Neural cell (in vitro differentiated cells): Measurements from ENCODE around the gene C5AR1.
"Not testable (repeated sequence)": the region's sequence is repeated elsewhere in the genome, so short reads cannot be mapped to it uniquely, and the experiment has no call there.

Experiments used
- EP300 ChIP-seq: fragments of 450-650 bp; conservative IDR thresholded peaks from 2 replicates; pipeline ENCODE4 v1.6.1; 2014; ENCODE audit warnings: antibody characterized with exemption, mild to moderate bottlenecking, moderate library complexity; ENCODE audit not compliant: poor library complexity, severe bottlenecking
- EZH2 ChIP-seq: fragments of 200-600, 300-800 bp; shearing (Covaris generic), sonication (generic); IDR thresholded peaks from 2 replicates; pipeline ENCODE4 v1.6.1; 2014; ENCODE audit warnings: antibody characterized with exemption, low read length, borderline replicate concordance, mild to moderate bottlenecking; ENCODE audit not compliant: insufficient read depth, poor library complexity, severe bottlenecking
- MXI1 ChIP-seq: fragments of 450-650 bp; conservative IDR thresholded peaks from 2 replicates; pipeline ENCODE4 v1.6.1; 2014; ENCODE audit warnings: antibody characterized with exemption, mild to moderate bottlenecking; ENCODE audit not compliant: poor library complexity, severe bottlenecking
- POLR2AphosphoS5 ChIP-seq: IDR thresholded peaks from 2 replicates; pipeline ENCODE4 v1.6.1; 2012
- RAD21 ChIP-seq: fragments of 450-650 bp; conservative IDR thresholded peaks from 2 replicates; pipeline ENCODE4 v1.6.1; 2014; ENCODE audit warnings: antibody characterized with exemption, mild to moderate bottlenecking, moderate library complexity
- SMC3 ChIP-seq: fragments of 450-650 bp; conservative IDR thresholded peaks from 2 replicates; pipeline ENCODE4 v1.6.1; 2014; ENCODE audit warnings: antibody characterized with exemption, mild to moderate bottlenecking, moderate library complexity; ENCODE audit not compliant: poor library complexity
- TAF1 ChIP-seq: IDR thresholded peaks from 2 replicates; pipeline ENCODE4 v1.6.1; 2012; ENCODE audit warnings: low read depth
- TF ChIP-seq, protein P1 (sequence below): fragments of 450-650 bp; IDR thresholded peaks from 2 replicates; pipeline ENCODE4 v1.5.1; 2014; ENCODE audit warnings: antibody characterized with exemption, mild to moderate bottlenecking, moderate library complexity; ENCODE audit not compliant: poor library complexity, severe bottlenecking
- TF ChIP-seq, protein P2 (sequence below): IDR thresholded peaks from 2 replicates; pipeline ENCODE4 v1.6.1; 2012; ENCODE audit warnings: borderline replicate concordance

DNA sequence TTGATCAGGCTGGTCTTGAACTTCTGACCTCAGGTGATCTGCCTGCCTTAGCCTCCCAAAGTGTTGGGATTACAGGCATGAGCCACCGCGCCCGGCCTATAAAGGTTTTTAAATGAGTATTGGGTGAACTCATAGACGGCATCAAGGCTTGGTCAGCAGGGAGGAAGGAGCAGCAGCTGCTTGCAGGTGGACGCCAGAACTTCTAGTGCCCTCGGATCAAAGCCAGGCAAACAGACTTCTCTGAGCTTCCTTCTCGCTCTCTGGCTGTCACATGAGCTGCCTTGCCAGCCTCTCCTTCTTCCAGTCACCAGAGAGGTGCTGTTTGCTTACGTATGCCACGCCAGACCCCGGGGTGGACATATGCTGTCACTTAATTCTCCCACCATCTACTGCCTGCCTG is 55.8 kb downstream of the C5AR1 start:
- TF ChIP-seq, protein P1, sequence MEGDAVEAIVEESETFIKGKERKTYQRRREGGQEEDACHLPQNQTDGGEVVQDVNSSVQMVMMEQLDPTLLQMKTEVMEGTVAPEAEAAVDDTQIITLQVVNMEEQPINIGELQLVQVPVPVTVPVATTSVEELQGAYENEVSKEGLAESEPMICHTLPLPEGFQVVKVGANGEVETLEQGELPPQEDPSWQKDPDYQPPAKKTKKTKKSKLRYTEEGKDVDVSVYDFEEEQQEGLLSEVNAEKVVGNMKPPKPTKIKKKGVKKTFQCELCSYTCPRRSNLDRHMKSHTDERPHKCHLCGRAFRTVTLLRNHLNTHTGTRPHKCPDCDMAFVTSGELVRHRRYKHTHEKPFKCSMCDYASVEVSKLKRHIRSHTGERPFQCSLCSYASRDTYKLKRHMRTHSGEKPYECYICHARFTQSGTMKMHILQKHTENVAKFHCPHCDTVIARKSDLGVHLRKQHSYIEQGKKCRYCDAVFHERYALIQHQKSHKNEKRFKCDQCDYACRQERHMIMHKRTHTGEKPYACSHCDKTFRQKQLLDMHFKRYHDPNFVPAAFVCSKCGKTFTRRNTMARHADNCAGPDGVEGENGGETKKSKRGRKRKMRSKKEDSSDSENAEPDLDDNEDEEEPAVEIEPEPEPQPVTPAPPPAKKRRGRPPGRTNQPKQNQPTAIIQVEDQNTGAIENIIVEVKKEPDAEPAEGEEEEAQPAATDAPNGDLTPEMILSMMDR: not testable (repeated sequence)
- TF ChIP-seq EZH2, POLR2AphosphoS5, MXI1, EP300, RAD21, SMC3, TAF1: not testable (repeated sequence)
- TF ChIP-seq, protein P2, sequence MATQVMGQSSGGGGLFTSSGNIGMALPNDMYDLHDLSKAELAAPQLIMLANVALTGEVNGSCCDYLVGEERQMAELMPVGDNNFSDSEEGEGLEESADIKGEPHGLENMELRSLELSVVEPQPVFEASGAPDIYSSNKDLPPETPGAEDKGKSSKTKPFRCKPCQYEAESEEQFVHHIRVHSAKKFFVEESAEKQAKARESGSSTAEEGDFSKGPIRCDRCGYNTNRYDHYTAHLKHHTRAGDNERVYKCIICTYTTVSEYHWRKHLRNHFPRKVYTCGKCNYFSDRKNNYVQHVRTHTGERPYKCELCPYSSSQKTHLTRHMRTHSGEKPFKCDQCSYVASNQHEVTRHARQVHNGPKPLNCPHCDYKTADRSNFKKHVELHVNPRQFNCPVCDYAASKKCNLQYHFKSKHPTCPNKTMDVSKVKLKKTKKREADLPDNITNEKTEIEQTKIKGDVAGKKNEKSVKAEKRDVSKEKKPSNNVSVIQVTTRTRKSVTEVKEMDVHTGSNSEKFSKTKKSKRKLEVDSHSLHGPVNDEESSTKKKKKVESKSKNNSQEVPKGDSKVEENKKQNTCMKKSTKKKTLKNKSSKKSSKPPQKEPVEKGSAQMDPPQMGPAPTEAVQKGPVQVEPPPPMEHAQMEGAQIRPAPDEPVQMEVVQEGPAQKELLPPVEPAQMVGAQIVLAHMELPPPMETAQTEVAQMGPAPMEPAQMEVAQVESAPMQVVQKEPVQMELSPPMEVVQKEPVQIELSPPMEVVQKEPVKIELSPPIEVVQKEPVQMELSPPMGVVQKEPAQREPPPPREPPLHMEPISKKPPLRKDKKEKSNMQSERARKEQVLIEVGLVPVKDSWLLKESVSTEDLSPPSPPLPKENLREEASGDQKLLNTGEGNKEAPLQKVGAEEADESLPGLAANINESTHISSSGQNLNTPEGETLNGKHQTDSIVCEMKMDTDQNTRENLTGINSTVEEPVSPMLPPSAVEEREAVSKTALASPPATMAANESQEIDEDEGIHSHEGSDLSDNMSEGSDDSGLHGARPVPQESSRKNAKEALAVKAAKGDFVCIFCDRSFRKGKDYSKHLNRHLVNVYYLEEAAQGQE: not testable (repeated sequence)
